ENCODE results near the gene TBCD. TPM values are rescaled to one million over a fixed set of nuclear protein-coding genes. Genes with fewer than 3 reads are reported as not detected.

Gene TBCD
- total RNA-seq, 3 donors from 2014 or later, result 63.5 to 76.7 (median 66.1) TPM

DNA sequence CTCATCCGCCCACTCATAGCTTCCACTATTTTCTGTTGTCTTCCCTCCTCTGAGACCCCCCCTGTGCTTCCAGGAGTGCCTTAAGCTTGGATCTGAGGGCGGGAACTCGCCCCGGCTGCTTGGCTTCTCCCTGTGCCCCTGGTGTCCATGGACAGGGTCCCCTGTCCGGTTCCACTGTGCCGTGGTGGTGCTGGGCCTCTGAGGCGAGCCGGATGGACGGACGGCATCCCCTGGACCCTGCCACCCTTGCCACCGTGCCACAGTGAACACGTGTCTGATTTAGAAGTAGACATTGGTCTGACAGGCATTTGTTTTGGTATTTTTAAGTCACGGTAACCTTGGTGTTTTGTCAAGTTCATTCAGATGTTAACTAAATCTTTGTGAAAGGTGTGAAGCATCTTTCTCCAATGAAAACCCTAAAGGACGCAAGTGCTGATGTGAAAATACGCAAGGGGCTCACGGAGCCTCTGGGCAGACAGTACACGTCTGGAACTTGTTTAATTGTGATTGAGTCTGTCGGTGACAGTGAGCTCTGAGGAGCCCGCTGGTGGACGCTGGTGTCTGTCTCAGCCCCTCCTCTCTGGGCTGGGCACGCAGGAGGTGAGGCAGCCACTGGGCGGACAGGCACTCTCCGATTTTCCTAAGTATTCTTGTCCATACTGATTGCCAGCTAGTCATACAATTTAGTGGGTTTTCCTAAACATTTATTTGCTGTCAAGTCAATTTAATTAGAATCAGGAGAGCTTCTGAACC is 61.6 kb downstream of the TBCD start:
- Mint-ChIP-seq H3K9me3 (no peaks in the 10 kb centered on the region), H3K4me1 (ENCODE audit: low read depth) (peaks cover 6% of the 10 kb centered on the region), H3K36me3 (ENCODE audit: insufficient read depth) (peaks cover 30% of the 10 kb centered on the region), H3K4me3 (no peak overlapping the region), H3K27me3 (ENCODE audit: low read depth) (no peaks in the 10 kb centered on the region)
- ATAC-seq (no peak), DNase-seq (no peak)

DNA sequence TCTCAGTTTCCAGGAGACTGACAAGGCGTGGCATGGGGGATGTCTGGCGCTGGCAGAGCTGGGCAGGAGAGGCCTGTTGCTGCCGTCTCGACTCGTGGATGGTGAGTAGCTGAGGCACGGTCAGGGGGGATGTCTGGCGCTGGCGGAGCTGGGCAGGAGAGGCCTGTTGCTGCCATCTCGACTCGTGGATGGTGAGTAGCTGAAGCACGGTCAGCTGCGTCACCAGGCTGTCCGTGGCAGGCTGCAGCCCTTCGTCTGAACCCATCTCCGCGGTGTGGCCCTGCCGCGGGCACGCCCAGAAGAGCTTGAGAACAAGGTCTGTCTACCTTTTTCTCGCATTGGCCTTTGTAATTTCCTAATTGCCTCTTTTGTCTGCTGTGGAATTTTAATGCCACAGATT is 63.0 kb downstream of the TBCD start:
- Mint-ChIP-seq H3K27me3 (ENCODE audit: low read depth) (no peaks in the 10 kb centered on the region), H3K4me1 (ENCODE audit: low read depth) (peaks cover 6% of the 10 kb centered on the region), H3K9me3 (no peaks in the 10 kb centered on the region), H3K4me3 (no peak overlapping the region), H3K36me3 (ENCODE audit: insufficient read depth) (peaks cover 36% of the 10 kb centered on the region)
- no peak for ATAC-seq
- DNase-seq, result no peak

DNA sequence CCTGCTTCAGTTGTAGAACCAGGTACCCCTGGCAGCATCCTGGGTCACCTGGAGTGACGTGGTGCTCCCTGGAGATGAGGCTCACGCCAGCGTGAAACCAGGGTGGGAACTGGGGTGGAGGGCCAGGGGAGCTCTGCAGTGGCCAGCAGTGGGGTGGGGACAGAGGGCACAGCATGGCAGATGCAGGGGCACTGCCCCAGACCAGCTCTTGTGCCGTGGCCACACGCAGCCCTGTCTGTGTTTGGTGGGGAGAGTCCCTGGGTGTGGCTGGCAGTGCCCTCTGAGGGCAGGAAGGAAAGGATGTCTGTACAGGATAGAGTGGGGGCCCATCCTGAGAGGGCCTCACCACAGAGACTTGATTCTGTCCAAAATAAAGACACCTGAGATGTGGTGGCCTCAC is 63.5 kb downstream of the TBCD start:
- Mint-ChIP-seq H3K9me3 (peaks cover 3% of the 10 kb centered on the region), H3K36me3 (ENCODE audit: insufficient read depth) (peaks cover 37% of the 10 kb centered on the region), H3K4me1 (ENCODE audit: low read depth) (peaks cover 6% of the 10 kb centered on the region), H3K4me3 (no peak overlapping the region), H3K27me3 (ENCODE audit: low read depth) (no peaks in the 10 kb centered on the region)
- no peak for DNase-seq
- ATAC-seq, result no peak

DNA sequence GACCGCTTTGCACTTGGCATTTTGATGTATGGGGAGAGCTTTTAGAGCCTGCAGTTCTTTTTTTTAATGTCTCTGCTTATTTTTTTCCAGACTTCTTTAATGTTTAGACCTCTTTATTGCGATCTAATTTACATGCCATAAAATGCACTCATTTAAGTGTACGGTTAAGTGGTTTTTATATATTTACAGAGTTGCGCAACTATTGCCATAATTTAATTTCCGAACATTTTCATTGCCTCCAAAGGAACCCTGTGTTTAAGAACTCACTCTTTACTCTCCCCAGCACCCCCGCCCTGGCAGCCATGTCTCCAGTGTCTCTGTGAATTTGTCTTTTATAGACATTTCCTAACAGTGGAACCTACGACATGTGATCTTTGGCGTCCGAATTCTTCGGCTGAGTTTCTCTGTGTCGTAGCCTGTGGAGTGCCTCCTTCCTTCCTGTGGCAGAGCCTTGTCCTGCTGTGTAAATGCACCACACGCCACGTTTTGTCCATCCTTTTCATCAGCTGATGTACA is 64.0 kb downstream of the TBCD start:
- peaks cover 6% of the 10 kb centered on the region for H3K4me1 Mint-ChIP-seq (ENCODE audit: low read depth)
- no peak for ATAC-seq
- no peaks in the 10 kb centered on the region for H3K27me3 Mint-ChIP-seq (ENCODE audit: low read depth)
- peaks cover 41% of the 10 kb centered on the region for H3K36me3 Mint-ChIP-seq (ENCODE audit: insufficient read depth)
- DNase-seq, result no peak
- no peak overlapping the region for H3K4me3 Mint-ChIP-seq
- H3K9me3 Mint-ChIP-seq, result peaks cover 6% of the 10 kb centered on the region

DNA sequence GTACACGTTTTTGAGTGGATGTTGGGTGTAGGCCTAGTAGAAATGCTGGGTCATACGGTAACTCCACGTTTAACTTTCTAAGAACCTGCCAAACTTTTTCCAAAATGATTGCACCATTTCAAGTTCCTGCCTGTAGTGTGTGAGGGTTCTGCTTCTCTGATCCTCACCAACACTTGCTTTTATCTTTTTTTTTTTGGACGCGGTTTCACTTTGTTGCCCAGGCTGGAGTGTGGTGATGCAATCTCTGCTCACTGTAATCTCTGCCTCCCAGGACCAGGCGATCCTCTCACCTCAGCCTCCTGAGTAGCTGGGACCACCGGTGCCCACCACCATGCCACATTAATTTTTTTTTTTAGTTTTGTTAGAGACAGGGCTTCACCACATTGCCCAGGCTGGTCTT is 64.5 kb downstream of the TBCD start:
- H3K4me1 Mint-ChIP-seq (ENCODE audit: low read depth), result peaks cover 6% of the 10 kb centered on the region
- DNase-seq, result no peak
- H3K36me3 Mint-ChIP-seq (ENCODE audit: insufficient read depth), result peaks cover 42% of the 10 kb centered on the region
- no peak overlapping the region for H3K4me3 Mint-ChIP-seq
- H3K27me3 Mint-ChIP-seq (ENCODE audit: low read depth), result no peaks in the 10 kb centered on the region
- ATAC-seq, result no peak
- H3K9me3 Mint-ChIP-seq, result peaks cover 6% of the 10 kb centered on the region

DNA sequence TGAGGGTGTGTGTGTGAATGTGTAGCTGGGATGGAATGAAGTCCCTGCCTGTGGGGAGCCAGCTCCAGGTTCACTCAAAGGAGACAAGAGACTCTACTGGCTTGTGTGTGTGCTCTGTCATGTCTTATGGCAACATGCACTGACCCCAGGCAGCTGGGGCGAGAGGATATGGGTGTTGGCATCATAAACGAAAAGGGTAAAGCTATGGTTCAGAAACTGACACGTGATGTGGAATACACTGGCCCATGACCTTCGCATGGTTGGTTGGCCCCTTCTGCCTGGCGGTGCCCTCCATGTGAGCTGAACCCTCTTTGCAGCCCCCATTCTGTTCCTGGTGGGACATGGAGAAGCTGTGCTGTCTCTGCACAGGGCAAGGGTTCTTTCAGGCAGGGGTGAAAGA is 66.1 kb downstream of the TBCD start:
- H3K36me3 Mint-ChIP-seq (ENCODE audit: insufficient read depth), result peaks cover 48% of the 10 kb centered on the region
- no peaks in the 10 kb centered on the region for H3K27me3 Mint-ChIP-seq (ENCODE audit: low read depth)
- H3K4me1 Mint-ChIP-seq (ENCODE audit: low read depth), result peaks cover 6% of the 10 kb centered on the region
- no peak for ATAC-seq
- H3K9me3 Mint-ChIP-seq, result peaks cover 6% of the 10 kb centered on the region
- H3K4me3 Mint-ChIP-seq, result no peak overlapping the region
- no peak for DNase-seq

DNA sequence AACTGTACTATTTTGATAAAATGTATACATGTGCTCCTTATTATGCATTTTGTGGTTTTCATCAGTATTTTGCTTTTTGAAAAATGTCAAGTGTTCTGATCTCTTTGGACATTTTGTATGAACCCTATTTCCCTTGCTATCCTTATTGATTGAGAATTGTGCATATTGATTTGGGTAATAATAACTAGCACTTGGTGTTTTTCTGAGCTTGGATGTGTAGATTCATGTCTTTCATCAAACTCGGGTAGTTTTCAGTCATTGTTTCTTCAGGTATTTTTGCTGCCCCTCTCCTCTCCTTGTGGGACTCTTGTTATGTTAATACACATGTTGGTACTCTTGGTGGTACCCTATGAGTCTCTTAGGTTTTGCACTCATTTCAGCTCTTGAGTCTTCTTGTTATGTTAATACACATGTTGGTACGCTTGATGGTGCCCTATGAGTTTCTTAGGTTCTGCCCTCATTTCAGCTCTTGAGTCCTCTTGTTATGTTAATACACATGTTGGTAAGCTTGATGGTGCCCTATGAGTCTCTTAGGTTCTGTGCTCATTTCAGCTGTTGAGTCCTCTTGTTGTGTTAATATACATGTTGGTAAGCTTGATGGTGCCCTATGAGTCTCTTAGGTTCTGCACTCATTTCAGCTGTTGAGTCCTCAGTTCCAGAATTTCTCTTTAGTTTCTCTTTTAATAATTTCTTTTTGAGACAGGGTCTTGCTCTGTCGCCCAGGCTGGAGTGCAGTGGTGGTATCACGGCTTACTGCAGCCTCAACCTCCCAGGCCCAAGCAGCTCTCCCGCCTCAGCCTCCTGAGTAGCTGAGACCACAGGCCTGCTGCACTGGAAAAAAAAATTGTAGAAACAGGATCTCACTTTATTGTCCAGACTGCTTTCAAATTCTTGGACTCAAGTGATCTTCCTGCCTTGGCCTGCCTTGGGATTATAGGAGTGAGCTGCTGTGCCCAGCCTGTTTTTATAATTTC is 68.7 kb downstream of the TBCD start:
- Mint-ChIP-seq H3K4me1 (ENCODE audit: low read depth) (peaks cover 3% of the 10 kb centered on the region), H3K4me3 (no peak overlapping the region), H3K27me3 (ENCODE audit: low read depth) (no peaks in the 10 kb centered on the region), H3K36me3 (ENCODE audit: insufficient read depth) (peaks cover 39% of the 10 kb centered on the region), H3K9me3 (peaks cover 6% of the 10 kb centered on the region)
- ATAC-seq, result no peak
- DNase-seq, result no peak

DNA sequence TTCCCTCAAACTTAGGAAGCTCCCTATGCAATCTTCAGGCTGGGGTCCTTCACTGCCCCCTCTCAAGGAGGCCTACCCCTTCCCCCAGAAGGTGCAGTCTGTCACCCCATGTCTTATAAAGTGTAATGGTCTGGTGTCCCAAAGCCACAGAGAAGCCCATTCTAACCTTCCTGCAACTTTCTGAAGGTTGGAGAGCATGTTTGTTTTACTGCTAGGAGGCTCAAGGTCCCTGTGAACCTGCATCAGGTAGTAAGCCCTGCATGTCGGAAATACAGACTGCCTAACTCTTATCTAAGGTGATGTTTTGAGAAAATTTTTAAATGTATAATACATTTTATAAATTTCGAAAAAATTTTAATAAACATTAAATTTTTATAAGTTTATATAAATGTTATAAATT is 69.7 kb downstream of the TBCD start:
- Mint-ChIP-seq H3K4me3 (no peak overlapping the region), H3K36me3 (ENCODE audit: insufficient read depth) (peaks cover 30% of the 10 kb centered on the region), H3K4me1 (ENCODE audit: low read depth) (peaks cover 3% of the 10 kb centered on the region), H3K27me3 (ENCODE audit: low read depth) (no peaks in the 10 kb centered on the region), H3K9me3 (peaks cover 6% of the 10 kb centered on the region)
- no peak for DNase-seq
- ATAC-seq, result no peak

DNA sequence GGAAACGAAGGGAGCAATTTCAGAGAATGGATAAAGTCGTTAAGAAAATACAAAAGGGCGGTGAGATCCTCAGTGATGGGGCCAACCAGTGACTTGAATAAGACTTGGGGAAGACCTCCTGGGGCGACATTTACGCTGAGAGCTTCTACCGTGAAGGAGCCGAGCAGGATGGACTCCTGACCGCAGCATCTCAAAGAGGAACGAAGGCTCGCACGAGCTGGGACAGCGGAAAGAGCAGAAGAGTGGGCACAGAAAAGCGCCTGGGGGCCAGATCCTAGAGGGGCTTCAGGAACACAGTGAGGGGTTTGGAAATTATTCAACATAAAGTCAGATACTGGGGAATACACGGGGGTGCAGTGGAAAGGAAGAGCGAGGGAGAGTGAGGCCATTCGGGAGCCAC is 70.4 kb downstream of the TBCD start:
- no peaks in the 10 kb centered on the region for H3K27me3 Mint-ChIP-seq (ENCODE audit: low read depth)
- H3K9me3 Mint-ChIP-seq, result peaks cover 6% of the 10 kb centered on the region
- ATAC-seq (no peak), DNase-seq (no peak)
- H3K36me3 Mint-ChIP-seq (ENCODE audit: insufficient read depth), result peaks cover 30% of the 10 kb centered on the region
- H3K4me3 Mint-ChIP-seq, result no peak overlapping the region
- peaks cover 3% of the 10 kb centered on the region for H3K4me1 Mint-ChIP-seq (ENCODE audit: low read depth)

DNA sequence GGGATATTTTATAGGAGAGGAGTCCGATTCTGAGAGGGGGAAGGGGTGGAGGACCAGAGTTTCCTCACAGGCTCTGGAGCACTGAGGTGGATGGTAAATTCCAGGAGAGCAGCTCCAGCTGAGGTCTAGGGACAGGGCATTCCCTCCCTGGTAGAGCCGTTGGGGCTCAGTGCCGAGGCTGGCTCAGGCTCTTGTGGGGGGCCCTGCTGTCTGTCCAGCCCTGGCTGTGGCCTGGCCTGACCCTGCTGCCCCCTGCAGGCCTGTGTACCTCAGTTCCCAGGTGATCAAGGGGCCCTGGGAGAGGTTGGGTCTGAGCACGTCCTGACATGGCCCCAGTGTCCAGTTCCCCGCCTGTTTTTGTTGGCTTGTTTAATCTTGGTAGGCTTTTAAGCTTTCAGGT is 71.1 kb downstream of the TBCD start:
- Mint-ChIP-seq H3K36me3 (ENCODE audit: insufficient read depth) (peaks cover 33% of the 10 kb centered on the region), H3K9me3 (peaks cover 6% of the 10 kb centered on the region), H3K4me3 (no peak overlapping the region), H3K27me3 (ENCODE audit: low read depth) (no peaks in the 10 kb centered on the region), H3K4me1 (ENCODE audit: low read depth) (no peaks in the 10 kb centered on the region)
- no peak for DNase-seq
- no peak for ATAC-seq

DNA sequence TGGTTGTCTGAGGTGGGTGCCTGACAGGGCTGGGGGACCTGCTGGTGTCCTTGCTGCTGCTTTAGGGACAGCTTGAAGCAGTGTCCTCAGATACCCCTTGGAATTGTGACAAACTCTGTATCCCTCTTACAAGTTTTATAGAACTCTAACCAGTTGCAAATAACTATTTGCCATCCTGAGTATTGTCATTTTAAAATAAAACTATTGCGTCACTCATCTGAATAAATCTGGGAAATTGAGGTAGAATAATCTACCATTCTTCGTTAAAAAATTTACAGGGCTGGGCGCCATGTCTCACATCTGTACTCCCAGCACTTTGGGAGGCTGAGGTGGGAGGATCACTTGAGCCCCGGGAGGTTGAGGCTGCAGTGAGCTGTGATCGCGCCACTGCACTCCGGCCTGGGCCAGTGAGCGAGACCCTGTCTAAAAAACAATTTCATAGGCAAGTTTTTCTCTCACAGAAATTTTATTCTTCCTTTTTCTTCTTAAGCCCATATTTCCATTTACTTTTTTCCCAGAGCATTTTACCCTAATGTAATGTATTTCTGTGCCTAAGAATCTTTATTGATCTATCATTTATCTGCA is 73.8 kb downstream of the TBCD start:
- no peaks in the 10 kb centered on the region for H3K27me3 Mint-ChIP-seq (ENCODE audit: low read depth)
- DNase-seq, result no peak
- H3K4me3 Mint-ChIP-seq, result no peak overlapping the region
- H3K4me1 Mint-ChIP-seq (ENCODE audit: low read depth), result no peaks in the 10 kb centered on the region
- H3K36me3 Mint-ChIP-seq (ENCODE audit: insufficient read depth), result peaks cover 30% of the 10 kb centered on the region
- ATAC-seq, result no peak
- H3K9me3 Mint-ChIP-seq, result no peaks in the 10 kb centered on the region

DNA sequence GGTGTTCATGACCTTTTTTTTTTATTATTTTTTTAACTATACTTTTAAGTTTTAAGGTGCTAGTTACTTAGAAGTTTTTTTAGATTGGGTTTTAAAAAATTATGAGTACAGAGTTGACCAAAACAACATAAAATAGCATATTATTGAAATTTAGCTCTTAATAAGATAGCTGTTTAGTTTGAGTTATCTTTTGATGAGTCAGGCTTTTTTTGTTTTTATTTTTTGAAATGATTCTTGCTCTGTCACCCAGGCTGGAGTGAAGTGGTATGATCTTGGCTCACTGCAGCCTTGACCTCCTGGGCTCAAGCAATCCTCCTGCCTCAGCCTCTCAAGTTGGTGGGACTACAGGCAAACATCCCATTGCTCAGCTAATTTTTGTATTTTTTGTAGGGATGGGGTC is 74.3 kb downstream of the TBCD start:
- no peak for ATAC-seq
- H3K4me1 Mint-ChIP-seq (ENCODE audit: low read depth), result no peaks in the 10 kb centered on the region
- H3K27me3 Mint-ChIP-seq (ENCODE audit: low read depth), result no peaks in the 10 kb centered on the region
- H3K36me3 Mint-ChIP-seq (ENCODE audit: insufficient read depth), result peaks cover 26% of the 10 kb centered on the region
- no peak for DNase-seq
- no peaks in the 10 kb centered on the region for H3K9me3 Mint-ChIP-seq
- H3K4me3 Mint-ChIP-seq, result no peak overlapping the region

DNA sequence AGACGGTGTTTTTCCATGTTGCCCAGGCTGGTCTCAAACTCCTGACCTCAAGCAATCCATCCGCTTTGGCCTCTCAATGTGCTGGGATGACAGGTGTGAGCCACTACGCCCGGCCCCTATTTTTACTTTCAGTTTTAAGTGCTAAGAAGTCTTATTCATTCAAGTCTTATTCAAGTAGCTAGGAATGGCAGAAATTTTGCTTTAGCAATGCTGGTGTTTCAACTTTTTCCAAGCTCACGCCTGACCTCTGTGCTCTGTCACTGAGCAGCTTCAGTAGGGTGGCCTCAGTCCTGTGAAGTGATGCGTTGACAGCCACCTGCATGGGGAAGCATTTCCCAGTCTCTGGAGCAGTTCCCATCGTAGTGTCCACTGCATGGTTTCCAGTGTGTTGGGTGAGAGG is 75.1 kb downstream of the TBCD start:
- H3K36me3 Mint-ChIP-seq (ENCODE audit: insufficient read depth), result peaks cover 31% of the 10 kb centered on the region
- H3K4me1 Mint-ChIP-seq (ENCODE audit: low read depth), result no peaks in the 10 kb centered on the region
- DNase-seq, result no peak
- no peaks in the 10 kb centered on the region for H3K9me3 Mint-ChIP-seq
- no peaks in the 10 kb centered on the region for H3K27me3 Mint-ChIP-seq (ENCODE audit: low read depth)
- ATAC-seq, result no peak
- no peak overlapping the region for H3K4me3 Mint-ChIP-seq

DNA sequence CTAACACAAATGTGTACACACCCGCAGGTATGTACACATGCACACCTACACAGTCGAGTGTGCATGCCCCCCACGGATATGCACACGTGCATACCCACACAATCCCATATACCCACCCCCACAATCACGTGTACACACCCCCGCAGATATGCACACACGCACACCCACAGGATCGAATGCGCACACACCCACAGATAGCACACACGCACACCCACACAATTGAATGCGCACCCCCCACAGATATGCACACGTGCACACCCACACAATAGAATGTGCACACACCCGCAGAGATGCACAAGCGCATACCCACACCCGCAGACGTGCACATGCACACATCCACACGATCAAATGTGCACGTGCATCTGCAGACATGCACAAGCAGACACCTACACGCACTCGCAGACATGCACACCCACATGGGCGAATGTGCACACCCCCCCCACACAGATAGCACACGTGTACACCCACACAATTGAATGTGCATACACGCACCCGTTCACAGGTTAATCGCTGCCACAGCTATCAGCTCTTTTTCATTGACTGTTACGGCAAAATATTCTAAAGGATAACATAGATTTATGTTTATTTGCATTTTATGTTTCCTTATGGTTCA is 77.1 kb downstream of the TBCD start:
- Mint-ChIP-seq H3K4me1 (ENCODE audit: low read depth) (no peaks in the 10 kb centered on the region), H3K36me3 (ENCODE audit: insufficient read depth) (peaks cover 25% of the 10 kb centered on the region), H3K9me3 (no peaks in the 10 kb centered on the region), H3K4me3 (no peak overlapping the region), H3K27me3 (ENCODE audit: low read depth) (no peaks in the 10 kb centered on the region)
- no peak for DNase-seq
- no peak for ATAC-seq

All from activated T-cell treated with anti-CD3 and anti-CD28 coated beads, Interleukin-2, amount 50 U/mL, for 4 hours (primary cell).